NCI-H2196 treated with DMSO at 0.1 percent for 48 hours (cell line): ENCODE data around the gene ELSPBP1.
"Not testable (repeated sequence)": the region's sequence is repeated elsewhere in the genome, so short reads cannot be mapped to it uniquely, and the experiment has no call there.

ENCODE experiments used
- DNase-seq: peaks from one replicate; lab custom pipeline; 2025; ENCODE audit not compliant: unreplicated experiment; lab: John Stamatoyannopoulos, UW

The ELSPBP1 gene

DNA sequence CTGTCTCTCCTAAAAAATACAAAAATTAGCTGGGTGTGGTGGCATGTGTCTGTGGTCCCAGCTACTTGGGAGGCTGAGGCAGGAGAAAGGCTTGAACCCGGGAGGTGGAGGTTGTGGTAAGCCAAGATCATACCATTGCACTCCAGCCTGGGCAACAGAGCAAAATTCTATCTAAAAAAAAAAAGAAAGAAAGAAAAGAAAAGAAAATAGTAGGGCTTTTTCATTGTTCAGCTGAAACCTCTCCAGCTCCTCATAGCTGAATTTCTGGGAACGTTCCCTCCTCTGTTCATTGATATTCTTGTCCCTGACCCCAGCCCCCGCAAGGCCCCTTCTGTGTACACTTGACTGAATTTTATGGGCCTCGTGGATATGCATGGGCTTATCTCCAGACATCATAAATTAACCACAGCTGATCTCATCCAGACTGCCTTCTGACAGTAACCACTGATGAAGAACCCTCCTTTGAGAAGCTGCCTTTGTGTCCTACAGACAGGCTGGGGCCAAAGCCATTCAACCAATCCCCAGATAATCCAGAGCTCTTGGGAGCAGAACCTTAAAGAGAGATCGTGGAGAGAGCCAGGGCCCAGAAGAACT lies at the start of gene ELSPBP1:
ELSPBP1 (plus strand) TSS at position 424 of the 594 bp plus-strand sequence. CDS start 14,036 bp downstream, outside the sequence.
- no peak for DNase-seq

DNA sequence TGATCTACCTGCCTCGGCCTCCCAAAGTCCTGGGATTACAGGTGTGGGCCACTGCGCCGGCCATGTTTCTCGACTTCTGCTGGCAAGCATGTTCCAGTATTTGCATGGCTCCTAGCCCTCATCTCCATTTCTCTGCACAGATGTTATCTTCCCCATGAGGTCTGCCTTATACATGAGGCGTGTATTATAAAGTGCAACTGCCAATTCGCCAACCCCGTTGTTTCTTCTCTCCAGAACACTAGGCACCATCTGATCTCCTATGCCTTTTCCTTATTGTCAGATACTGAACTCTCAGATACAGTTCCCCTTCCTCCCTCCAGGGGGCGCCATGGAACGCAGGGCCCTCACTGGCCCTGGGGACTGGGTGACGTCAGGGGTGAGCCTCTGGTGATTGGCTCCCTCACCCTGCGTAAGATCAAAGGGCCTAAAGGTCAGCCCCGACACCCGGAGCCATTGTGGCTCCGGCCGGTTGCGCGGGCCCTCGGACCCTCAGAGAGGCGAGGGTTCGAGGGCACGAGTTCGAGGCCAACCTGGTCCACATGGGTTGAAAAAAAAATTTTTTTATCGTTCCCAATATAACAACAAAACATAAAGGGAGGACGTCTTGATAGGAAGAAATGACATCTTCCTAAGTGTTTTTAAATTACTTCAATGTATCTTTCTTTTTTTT lies 44.4 kb upstream of the ELSPBP1 start:
- not testable (repeated sequence) for DNase-seq

DNA sequence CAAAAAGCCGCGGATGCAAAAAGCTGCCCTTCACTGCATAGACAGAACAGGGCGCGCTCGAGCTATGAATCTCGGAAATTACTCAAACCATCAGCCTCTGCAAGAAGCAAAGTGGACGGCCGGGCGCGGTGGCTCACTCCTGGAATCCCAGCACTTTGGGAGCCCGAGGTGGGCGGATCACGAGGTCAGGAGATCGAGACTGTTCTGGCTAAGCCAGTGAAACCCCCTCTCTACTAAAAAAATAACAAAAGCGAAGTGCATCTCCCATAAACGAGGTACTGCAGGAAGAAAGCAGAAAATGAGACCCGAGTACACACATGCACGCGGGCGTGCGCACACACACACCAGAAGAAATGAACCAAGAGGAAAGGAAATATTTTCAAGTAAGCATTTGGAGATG lies 42.3 kb upstream of the ELSPBP1 start:
- DNase-seq: not testable (repeated sequence)

DNA sequence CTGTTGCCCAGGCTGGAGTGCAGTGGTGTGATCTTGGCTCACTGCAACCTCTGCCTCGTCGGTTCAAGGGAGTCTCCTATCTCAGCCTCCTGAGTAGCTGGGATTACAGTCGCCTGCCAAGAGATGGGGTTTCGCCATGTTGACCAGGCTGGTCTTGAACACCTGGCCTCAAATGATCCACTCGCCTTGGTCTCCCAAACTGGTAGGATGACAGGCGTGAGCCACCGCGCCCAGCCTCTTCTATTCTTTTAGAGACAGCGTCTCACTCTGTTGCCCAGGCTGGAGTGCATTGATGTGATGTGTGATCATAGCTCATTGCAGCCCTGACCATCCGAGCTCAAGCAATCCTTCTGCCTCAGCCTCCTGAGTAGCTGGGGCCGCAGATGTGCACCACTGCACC lies 38.5 kb upstream of the ELSPBP1 start:
- not testable (repeated sequence) for DNase-seq

DNA sequence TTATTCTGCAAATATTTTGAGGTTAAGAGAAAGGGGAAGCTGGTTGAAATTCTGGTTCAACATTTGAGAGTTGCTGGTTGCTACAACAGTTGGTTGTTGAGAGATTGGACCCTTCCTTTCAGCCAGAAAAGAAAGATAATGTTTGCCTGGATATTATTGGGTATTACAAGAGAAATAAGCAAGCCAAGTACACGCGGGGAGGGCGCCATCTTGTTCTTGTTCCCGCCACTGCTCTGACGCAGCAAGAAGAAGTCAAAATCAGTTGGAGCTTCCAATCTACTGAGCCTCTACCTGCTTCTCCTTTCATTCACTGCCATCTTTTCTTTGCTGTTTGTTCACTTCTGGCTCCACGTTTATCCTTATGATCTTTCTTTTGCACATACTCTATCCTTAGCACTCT lies 20.9 kb upstream of the ELSPBP1 start:
- no peak for DNase-seq

DNA sequence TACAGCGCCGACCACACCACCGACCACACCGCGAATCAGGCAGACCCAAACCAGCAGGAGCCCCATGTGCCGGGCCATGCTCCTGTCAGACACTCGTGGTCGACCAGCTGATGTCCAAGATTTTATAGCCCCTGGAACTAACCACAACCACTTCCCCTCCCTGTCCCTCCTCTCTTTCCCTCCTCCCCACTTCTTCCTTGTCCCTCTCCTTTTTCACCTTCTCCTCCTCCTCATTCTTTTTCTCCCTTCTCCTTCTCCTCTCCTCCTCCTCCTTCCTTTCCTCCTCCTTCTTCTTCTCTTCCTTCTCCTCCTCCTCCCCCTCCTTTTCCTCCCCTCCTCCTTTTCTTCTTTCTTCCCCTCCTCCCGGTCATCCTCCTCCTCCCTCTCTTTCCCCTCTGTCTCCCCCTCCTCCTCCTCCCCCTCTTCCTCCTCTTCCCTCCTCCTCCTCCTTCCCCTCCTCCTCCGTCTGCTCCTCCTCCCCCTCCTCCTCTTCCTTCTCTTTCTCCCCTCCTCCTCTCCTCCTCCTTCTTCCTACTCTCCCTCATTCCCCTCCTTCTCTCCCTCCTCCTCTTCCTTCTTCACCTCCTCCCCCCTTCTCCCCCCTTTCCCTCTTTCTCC lies 3.1 kb upstream of the ELSPBP1 start:
- no peak for DNase-seq

DNA sequence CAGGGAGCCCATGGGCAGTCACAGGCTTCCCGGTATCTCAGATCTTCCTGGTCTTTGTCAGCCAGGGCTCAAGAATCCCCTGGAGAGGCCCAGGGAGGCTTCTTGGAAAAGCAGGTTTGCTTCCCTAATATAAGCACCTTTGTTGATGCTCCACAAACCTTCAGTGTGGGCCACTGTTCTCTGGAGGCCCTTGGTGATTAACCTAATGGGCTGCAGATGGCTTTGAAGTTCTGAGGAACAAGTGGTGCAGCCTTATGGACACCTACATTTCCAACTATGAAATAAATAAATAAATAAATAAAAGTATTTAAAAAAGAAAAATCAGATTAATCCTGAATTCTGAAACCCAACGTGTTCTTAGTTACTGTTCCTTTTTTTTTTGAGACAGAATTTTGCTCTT lies 2.4 kb upstream of the ELSPBP1 start, which contains the start of gene BSPH1:
BSPH1 (minus strand) TSS at position 101 of the 400 bp plus-strand sequence; CDS start at position 12, 89 bp downstream.
- DNase-seq: no peak

DNA sequence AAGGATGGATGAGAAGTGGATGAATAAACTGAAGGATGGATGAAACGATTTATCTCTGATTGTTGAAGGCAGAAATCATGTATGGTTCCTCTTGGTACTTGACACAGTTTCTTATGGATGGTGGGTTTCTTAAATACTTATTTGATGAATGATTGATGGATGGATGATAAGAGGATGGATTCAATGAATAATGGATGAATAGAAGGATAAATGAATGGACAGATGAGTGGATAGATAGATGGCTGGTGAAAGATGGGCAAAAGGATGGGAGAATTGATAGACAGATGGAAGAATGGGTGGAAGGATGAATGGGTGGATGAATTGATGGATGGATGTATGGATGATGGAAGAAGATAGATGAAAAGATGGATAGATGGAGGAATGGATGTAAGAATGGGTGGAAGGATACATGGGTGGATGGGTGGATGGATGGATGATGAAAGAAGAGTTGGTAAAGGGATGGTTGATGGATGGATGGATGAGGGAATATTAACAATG lies 1.8 kb downstream of the ELSPBP1 start:
- DNase-seq: no peak

DNA sequence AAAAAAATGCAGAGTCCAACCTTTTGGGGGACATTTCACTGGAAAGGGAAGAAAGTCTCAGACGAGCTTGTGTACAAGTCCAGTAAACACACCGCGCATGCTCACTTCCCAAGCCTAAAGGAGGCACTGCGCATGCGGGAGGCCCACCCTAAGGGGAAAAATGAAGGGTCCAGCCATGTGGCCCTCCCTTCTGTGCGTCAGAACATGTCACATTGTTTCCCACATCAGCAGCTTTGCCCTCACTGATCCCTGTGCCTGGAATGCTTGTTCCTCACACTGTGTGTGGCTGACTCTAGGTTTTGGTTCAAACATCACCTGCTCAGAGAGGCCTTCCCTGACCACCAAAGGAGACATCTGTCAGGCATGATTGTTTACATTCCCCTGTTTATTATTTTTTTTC lies 4.4 kb downstream of the ELSPBP1 start:
- no peak for DNase-seq

DNA sequence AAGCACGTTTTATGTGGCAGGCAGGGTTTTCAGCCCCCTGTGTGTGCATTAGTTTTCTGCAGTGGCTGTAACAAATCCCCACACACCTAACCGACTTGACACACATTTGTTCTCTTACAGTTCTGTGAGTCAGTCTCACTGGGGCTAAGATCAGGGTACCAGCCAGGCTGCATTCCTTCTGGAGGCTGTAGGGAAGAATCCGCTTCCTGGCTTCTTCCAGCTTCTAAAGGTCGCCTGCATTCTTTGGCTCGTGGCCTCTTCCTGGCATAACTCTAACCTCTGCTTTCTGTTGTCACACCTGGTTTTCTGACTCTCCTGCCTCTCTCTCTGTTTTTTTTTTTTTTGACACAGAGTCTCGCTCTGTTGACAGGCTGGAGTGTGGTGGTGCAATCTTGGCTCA lies 6.4 kb downstream of the ELSPBP1 start:
- no peak for DNase-seq

DNA sequence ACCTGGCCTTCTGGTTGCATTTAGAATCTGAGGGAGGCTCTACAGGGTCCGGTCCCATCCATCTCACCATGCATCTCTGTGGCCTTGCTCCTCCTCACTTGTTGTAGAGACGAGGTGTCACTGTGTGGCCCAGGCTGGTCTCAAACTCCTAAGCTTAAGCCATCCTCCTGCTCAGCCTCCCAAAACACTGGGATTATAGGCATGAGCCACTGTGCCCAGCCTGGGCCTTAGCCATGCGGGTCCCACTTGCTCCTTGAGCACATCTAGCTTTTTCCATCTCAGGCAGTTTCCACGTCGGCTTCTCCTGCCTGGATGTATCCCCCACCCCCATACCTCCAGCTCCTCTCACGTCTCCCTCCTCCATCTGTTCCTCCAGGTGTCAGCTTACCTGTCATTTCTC lies 9.8 kb downstream of the ELSPBP1 start:
- DNase-seq: no peak

DNA sequence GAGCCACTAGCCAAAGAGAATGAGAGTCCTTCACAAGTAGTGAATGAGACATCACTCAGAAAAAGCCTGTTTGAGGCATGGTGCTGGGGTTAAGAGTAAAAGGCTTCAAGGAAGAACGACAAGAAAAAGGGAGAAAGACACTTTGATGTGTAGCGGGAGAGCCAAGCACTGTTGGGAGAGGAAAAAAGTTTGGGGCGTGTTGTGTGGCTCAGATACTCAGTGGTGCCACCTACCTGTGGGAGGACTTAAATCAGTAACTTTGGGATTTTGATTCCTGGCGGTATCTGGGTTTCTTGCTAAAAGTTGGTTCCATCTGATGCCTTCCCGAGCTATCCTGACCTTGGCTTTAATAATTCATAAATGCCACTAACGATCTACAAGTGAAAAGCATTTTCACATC lies 12.3 kb downstream of the ELSPBP1 start:
- DNase-seq: no peak

DNA sequence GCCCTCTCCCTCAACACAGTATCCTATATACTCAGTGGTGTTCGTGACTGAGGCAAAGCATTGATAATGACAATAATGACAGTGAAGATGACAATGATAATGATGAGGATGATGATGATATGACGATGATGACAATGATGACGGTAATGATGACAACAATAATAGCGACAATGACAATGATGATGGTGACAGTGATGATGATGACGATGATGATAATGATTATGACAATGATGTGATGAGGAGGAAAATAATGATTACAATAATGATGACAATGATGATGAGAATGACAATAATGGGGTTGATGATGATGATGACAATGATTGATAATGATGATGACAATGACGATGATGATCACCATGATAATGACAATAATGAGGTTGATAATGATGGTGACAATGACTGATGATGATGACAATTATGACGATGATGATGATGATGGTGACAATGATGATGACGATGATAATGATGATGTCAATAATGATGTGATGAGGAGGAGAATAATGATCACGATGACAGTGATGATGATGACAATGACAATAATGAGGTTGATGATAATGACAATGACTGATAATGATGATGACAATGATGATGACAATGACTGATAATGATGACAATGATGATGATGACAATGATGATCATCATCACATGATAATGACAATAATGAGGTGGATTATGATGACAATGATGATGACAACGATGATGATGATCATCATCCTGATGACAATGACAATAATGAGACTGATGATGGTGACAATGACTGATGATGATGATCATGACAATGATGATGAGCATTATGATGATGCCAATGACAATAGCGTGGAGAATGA lies 16.7 kb downstream of the ELSPBP1 start:
- DNase-seq: no peak

DNA sequence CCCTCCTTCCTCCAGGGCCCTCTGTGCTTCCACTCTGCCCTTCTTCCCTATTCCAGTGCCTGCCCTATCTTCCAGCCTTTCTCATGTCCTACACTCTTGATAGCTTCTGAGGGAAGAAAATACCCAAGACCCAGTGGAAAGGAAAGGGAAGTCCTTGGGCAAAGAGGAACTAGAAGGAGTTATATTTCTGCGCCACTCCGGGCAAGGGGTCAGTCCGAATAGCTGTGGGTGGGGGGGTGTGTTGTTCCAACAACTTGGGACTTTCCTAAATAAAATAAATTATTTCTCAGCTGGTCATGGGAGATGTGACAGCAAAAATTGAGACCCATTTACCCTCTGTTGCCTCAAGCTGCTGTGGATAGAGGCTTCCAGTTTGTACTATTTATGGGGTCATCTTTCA lies 26.3 kb downstream of the ELSPBP1 start:
- DNase-seq: no peak

DNA sequence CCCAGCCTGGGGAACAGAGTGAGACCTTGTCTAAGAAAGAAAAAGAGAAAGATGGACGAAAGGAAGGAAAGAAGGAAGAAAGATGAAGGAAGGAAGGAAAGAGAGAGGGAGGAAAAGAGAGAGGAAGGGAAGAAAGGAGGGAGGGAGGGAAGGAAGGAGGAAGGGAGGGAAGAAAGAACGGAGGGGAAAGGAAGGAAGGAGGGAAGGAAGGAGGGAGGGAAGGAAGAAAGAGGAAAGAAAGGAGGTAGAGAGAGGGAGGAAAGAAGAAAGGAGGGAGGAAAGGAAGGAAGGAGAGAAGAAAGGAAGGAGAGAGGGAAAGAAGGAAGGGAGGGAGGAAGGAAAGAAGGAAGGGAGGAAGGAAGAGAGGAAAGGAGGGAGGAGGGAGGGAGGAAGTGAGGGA lies 28.6 kb downstream of the ELSPBP1 start:
- no peak for DNase-seq

DNA sequence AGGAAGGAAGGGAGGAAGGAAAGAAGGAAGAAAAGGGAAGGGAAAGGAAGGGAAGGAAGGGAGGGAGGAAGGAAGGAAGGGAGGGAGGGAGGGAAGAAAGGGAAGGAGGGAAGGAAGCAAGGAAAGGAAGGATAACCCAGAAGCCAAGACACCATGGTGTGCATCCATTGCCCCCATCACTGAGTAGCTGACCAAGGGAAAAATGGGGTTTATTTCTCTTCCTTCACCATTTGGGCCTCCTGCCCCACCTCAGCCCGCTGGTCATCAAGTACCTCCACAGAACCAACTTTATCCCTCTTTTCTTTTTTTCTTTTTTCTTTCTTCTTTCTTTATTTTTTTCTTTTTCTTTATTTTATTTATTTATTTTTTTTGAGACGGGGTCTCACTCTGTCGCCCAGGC lies 29.1 kb downstream of the ELSPBP1 start:
- no peak for DNase-seq

DNA sequence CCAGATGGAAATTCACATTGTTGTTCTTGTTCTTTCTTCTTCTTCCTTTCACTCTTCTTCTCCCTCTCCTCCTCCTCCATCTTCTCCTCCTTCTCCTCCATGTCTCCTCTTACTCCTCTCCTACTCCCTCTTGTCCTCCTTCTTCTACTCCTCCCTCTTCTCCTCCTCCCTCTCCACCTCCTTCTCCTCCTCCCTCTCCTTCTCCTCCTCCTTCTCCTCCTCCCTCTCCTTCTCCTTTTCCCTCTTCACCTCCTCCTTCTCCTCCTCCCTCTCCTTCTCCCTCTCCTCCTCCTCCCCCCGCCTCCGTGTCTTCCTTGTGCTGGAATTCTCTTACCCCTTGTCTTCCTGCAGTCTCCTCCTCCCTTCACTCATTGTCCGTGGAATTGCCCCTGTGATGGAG lies 31.0 kb downstream of the ELSPBP1 start:
- no peak for DNase-seq

DNA sequence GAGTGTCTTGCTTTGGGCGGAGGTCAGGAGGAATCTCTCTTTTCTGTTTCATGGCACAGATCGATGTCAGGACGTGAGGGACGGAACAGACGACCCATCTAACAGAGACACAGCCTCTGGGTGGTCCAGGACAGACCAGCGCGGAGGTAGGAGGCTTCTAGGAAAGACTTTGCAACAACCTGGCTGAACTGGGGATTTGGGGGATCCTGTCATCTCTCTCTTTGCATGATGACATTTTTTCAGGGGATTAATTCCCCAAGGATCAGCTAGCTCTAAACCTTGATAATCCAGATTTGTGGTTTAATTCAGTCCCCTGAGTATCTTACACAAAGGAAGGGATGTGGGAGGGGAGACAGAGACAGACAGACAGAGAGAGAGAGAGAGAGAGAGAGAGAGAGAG lies 35.0 kb downstream of the ELSPBP1 start:
- DNase-seq: no peak

DNA sequence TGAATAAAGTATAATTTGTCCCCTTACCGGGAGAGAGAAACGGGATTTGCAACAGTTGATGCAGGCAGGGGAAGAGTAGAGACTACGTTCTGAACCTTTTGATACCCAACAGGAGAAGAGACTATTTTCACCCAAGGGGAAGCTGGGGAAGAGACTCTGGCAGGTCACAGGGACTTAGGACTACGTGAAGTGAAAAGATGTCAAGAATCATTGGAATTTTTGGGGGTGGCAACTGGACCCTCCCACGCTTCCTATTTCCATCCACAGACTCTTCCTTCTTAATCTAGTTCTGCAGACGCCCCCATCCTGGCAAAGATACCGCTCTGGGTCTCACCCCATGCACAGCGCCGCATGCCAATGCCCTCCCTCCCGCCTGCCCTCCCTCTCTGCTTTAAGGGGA lies 35.6 kb downstream of the ELSPBP1 start:
- no peak for DNase-seq

DNA sequence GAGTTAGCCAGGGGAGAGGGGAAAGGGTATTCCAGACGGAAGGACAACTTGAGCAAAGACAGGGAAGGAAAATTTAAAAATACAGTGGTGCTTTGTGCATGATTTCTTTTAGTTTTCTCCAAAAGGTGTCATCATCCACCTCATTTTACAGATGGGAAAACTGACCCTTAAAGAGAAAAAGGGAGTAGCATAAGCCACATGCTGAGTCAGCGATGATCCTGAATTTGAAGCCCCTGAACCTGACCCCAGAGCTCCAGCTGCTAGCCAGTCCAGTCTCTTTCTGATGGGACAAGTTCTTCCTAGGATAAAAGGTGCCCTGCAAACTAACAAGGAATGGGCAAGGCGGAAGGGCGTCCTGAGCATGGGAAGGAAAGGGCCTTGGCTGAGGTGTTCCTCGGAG lies 39.2 kb downstream of the ELSPBP1 start:
- DNase-seq: no peak

DNA sequence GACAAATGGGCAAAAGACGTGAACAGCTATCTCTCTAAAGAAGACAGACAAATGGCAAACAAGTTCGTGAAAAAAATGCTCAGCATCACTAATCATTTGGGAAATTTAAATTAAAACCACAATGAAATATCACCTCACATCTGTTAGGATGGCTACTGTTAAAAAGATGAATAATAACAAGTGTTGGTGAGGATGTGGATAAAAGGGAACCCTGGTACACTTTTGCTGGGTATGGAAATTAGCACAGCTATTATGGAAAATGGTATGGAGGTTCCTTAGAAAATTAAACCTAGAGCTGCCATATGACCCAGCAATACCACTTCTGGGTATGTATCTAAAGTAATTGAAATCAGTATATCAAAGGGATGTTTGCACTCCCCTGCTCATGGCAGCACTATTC lies 42.3 kb downstream of the ELSPBP1 start:
- DNase-seq: no peak
